Upper lobe of left lung (tissue), 4 donors: ENCODE measurements around the gene MAGEA9.

Experiments
- EP300 ChIP-seq, 4 donors: sonication (generic); formaldehyde crosslinking; IDR thresholded peaks; one replicate each; pipeline ENCODE4 v1.5.1; 2017; ENCODE audit warnings: antibody characterized with exemption in 4 of 4, control low read depth in 2 of 4
- POLR2A ChIP-seq, 4 donors: fragments of 450-650 bp; IDR thresholded peaks; one replicate each; pipeline ENCODE4 v1.5.1; 2016 to 2017; ENCODE audit warnings: antibody characterized with exemption in 4 of 4, mild to moderate bottlenecking in 2 of 4
- TF ChIP-seq, protein P1 (sequence below), 6 experiments: fragments of 450-650 bp in 4 of 6; fragments of 200-600 bp in 2 of 6; sonication (generic) in 2 of 6; IDR thresholded peaks; one replicate each; pipeline ENCODE4 v1.5.1; 2016 to 2019; ENCODE audit warnings: antibody characterized with exemption in 6 of 6

DNA sequence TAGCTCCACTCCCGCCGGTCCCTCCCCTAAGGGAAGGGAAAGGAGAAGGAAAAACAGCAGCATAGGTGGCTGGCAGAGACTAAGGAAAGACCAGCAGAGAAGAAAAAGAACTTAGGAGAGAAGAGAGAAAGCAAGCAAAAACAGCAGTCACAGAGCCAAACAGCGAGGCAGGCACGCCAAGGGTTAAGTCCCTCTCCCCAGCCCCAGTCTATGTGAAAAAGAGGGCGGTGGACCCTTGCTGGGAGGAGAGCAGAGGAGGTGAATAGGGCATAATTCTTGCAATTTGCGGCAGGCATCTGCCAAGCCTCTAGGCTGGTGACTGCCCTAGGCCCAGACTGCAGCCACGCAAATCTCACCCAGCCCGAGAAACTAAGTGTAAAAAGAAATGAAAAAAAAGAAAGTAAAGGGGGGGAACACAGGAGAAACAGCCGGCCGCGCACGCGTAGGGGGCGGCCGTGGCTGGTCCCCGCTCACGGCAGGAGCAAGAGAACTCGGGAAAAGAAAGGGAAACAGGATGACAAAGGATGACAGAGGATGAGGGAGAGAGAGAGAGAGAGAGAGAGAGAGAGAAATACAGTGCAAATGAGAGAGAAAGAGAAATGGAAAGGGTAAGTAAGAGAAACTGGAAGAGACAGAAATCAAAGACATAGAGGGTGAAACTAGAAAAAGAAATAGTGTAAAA is 48.6 kb downstream of the MAGEA9 start:
- TF ChIP-seq POLR2A (IDR thresholded peaks at IDR 0.05) = no peak
- TF ChIP-seq, protein P1, sequence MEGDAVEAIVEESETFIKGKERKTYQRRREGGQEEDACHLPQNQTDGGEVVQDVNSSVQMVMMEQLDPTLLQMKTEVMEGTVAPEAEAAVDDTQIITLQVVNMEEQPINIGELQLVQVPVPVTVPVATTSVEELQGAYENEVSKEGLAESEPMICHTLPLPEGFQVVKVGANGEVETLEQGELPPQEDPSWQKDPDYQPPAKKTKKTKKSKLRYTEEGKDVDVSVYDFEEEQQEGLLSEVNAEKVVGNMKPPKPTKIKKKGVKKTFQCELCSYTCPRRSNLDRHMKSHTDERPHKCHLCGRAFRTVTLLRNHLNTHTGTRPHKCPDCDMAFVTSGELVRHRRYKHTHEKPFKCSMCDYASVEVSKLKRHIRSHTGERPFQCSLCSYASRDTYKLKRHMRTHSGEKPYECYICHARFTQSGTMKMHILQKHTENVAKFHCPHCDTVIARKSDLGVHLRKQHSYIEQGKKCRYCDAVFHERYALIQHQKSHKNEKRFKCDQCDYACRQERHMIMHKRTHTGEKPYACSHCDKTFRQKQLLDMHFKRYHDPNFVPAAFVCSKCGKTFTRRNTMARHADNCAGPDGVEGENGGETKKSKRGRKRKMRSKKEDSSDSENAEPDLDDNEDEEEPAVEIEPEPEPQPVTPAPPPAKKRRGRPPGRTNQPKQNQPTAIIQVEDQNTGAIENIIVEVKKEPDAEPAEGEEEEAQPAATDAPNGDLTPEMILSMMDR (IDR thresholded peaks at IDR 0.05) = no peak
- TF ChIP-seq EP300 (IDR thresholded peaks at IDR 0.05) = no peak
